Measurements from ENCODE around the gene PMFBP1.
A peak's percentile ranks its signal among the peaks of the same experiment; 100 is the strongest.

The PMFBP1 gene, protein sequence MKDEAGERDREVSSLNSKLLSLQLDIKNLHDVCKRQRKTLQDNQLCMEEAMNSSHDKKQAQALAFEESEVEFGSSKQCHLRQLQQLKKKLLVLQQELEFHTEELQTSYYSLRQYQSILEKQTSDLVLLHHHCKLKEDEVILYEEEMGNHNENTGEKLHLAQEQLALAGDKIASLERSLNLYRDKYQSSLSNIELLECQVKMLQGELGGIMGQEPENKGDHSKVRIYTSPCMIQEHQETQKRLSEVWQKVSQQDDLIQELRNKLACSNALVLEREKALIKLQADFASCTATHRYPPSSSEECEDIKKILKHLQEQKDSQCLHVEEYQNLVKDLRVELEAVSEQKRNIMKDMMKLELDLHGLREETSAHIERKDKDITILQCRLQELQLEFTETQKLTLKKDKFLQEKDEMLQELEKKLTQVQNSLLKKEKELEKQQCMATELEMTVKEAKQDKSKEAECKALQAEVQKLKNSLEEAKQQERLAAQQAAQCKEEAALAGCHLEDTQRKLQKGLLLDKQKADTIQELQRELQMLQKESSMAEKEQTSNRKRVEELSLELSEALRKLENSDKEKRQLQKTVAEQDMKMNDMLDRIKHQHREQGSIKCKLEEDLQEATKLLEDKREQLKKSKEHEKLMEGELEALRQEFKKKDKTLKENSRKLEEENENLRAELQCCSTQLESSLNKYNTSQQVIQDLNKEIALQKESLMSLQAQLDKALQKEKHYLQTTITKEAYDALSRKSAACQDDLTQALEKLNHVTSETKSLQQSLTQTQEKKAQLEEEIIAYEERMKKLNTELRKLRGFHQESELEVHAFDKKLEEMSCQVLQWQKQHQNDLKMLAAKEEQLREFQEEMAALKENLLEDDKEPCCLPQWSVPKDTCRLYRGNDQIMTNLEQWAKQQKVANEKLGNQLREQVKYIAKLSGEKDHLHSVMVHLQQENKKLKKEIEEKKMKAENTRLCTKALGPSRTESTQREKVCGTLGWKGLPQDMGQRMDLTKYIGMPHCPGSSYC

DNA sequence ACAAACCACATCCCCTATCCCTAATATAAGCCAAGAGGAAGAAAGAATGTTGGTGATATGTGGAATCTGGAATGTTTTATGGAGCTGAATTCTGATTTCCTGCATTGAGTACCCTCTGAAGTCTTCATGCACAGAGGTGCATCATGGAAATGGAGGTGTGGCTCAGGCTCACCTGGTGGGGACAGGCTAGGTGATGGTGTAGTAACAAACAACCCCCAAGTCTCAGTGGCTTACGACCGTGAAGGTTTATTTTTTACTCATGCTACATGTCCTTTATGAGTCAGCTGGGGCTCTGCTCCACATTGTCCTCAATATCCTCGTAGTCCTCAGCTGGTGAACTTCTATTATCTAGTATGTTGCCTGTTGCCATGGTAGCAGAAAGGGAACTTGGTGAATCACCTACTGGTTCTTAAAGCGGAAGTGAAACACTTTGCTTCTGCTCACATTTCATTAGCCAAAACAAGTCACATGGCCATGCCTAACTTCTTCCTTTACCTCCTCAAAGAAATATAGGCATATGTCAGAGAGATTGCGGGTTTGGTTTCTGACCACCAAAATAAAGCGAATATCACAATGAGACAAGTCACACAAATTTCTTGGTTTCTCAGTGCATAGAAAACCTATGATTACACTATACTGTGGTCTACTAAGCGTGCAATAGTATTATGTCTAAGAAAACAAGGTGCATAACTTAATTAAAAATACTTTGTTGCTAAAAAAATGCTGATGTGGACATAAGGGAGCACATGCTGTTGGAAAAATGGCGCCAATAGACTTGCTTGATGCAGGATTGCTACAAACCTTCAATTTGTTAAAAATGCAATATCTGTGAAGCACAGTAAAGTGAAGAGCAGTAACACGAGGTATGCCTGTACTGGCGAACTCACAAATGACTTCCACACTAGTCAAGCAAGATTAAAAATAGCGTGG is at the start of gene PMFBP1:
TSS of gene PMFBP1 (minus strand) at position 51 of the 930 bp plus-strand sequence. CDS start 947 bp downstream, outside the sequence.
- peak; percentile 10 to 14 for DNase-seq (ENCODE audit: low read depth in 2 of 2)

DNA sequence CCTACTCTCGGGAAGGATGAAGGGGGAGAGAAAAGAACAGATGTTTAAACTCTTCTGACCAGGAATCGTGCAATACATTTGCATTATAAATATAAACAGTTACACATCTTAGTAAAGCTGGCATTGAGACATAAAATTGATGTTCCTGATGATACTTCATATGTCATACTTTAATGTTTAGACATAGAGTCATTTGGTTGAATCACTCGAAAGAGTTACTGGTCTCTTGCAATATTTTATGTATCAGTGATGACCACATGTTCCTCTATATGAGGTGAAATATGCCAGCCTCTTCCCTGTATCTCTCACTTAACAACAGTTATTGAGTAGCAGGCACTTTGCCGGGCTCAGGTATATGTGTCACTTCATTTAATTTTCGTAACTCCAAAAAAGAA is 49.7 kb upstream of the PMFBP1 start:
- peak in 1 of 2 experiments; percentile 7 for DNase-seq (ENCODE audit: low read depth in 2 of 2)

DNA sequence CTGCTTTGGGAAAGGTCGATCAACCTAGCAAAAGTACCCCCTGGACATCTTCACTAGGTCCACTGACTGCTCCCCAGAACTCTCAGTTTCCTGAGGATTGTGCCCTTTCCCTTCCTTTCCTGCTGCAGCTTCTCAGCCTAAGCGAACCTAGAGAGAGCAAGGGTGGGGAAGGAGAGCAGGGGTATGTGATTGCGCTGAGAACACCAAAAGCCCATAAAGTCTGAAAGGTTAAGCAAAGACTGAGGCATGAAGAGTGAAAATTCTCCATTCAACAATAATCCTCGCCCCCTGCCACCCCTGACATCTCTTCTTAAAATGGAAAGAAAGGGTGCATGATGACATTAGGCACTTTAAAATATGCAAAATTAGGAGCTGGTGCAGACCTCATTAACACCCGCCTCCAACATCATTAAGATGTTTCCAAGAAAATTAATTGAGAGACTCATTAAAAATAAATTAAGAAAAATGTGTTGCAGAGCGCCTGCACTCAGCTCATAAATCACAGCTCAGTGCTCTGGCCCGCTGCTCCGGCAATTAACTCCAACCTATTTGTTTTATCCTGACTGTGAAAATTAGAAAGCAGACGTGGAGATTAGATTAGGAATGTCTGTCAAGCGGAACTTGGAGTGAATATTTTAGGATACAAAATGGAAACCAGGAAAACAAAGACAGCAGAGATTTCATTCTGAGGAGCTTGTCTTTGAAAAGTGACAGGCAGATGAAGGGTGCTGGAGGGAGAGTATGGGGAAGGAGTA is 49.1 kb upstream of the PMFBP1 start:
- DNase-seq (ENCODE audit: low read depth in 2 of 2): no peak

DNA sequence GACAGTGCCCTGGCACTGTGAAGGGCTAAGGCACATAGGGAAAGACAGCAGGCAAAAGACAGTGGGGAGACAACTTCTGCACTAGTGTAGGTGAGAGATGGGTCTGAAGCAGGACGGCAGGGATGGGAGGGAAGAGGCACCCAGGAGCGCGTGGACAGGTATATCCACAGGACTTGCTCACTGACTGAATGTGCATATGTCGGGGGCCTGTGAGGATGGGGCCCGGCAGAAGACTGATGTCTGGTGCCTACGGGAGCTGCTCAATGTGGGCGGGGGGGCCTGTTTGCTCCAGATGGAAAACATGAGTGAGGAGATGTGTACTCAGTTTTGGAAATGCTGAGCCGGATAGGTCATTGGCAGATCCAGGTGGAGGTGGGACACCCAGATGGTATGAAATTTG is 47.3 kb upstream of the PMFBP1 start:
- DNase-seq (ENCODE audit: low read depth in 2 of 2): no peak

DNA sequence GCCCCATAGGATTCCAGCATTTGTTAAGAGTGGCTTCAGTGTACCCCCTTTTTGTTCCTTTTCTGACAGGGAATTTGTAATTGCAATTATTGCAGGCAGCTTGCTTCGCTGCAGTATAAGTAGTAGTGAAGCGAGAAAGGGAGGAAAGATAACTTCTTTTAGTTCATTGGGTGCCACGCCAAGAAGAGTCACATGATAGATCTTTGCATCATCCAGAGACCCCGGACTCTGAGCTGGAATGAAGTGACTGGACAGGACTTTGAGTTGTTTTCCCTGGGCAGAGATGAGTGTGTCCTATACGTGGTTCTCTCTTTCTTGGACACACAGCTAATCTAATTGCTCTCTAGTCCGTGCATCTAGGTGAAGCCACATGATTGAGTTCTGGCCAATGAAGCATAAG is 44.8 kb upstream of the PMFBP1 start:
- DNase-seq (ENCODE audit: low read depth in 2 of 2): no peak

DNA sequence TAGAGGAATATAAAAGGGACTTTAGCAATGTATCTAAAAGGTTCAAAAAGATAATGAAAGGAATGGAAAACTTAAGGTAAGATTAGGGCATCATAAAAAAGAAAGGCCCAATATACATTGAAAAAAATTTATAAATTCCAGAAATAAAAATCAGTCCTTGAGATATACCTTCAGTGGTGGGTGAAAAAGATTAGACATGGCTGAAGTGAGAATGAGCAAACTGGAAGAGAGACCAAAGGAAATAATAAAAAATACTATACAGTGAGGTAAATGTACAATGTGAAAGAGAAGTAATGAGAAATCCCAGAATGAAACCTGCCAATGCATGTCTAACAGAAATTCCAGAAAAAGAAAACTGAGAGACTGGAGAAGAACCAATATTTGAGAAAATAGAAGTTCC is 42.9 kb upstream of the PMFBP1 start:
- no peak for DNase-seq (ENCODE audit: low read depth in 2 of 2)

DNA sequence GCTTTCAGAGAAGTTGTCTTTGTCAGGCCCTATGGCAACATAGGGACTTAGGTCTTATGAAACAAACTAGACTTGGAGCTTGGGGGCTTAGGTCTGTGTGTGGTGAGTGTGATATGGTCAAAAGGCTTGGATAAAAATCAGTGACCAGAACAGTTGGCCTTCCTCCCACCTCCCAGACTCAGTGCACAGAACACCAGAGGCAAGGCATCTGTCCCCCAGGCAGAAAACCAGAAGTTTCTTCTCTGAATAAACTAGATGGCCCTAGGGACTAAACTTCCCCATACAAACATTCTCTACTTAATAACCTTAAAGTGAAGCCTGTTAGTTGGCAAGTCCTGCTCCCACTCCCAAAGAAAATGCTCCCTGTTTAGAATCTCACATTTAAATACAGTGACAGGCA is 39.2 kb upstream of the PMFBP1 start:
- no peak for DNase-seq (ENCODE audit: low read depth in 2 of 2)

DNA sequence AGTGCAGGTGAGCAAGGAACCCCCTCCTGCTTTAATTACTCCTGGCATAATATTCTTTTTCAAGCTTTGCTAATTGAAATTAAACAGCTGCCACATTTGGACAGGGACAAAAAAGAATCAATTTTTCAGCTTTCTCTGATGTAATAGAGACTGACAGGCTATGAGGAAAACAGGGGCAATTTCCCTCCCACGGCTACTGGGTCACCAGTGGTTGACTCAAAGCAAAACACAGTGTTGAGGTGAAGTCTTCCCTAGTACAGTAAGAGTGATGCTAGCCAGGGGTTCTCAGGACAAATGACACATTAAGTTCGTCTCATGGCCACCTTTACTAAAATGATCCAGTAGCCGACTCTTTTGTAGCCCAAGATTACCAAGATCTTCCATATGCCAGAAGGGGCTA is 38.6 kb upstream of the PMFBP1 start:
- no peak for DNase-seq (ENCODE audit: low read depth in 2 of 2)

DNA sequence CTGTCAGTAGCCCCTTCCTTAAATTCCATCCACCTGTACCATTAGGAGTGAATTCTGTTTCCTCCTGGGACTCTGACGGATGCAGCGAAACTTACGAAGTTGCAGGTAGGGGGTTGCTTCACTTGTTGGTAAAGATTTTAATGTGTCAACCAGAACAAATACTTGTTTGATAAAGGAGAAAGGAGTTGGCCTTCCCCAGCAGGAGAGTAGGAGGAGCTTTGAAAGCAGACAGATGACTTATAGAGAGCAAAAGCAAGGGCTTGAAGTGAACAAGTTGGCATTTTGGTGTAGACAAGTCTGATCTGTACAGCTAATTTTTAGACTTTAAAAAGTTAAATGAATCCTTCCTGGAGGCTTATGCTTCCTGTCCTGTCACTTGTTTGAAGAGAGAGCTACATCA is 38.1 kb upstream of the PMFBP1 start:
- no peak for DNase-seq (ENCODE audit: low read depth in 2 of 2)

DNA sequence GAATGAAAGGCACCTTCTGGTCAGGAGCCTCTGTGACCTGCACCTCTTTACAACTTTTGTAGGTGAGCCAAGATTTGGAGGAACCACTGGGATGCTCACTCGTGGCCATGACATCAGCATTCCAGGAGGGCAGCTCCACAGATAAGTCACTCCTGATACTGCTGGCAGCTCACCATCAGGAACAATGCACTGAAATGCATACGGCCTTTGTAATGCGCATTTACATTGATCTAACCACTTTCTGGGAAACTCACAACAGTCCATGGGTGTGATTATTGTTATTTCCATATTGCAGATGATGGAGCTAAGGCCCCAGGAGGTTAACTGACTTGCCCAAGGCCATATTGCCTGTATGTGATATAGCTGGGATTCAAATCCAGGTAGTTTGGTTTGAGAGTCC is 34.3 kb upstream of the PMFBP1 start:
- no peak for DNase-seq (ENCODE audit: low read depth in 2 of 2)

DNA sequence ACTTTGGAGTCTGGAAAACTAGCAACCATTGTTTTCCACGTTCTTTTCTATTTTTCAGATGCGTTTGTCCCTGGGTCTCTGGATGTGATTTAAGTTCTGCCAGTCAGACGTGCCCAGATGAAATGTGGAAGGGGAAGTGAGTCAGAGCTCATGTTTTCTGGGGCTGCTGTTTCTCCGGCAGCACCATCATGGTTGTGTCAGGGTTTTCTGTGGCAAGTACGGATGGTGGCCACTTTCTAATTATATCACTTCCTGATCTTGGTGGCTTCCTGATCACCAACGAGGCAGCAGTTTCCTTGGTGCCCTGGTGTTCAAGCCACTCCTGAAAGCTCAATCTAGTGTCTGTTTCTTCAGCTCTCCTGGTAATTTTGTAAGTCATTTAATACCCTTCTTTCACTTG is 31.4 kb upstream of the PMFBP1 start:
- DNase-seq (ENCODE audit: low read depth in 2 of 2): no peak

DNA sequence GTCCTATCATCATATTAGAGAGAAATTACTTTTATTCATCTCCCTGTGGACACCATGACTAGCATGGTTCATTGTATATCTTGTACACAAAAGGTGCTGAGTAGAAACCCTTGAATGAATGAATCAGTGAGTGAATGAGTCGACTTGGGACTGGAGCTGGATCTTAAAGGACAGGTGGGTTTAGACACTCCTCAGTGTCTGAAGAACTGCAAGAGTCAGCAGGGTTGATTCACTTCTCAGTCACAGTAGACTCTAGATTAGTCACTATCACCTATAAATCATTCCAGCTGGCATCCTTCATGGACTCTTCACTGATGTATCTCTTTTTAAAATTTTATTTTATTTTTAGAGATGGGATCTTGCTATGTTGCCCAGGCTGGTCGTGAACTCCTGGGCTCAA is 30.1 kb upstream of the PMFBP1 start:
- DNase-seq (ENCODE audit: low read depth in 2 of 2): no peak

DNA sequence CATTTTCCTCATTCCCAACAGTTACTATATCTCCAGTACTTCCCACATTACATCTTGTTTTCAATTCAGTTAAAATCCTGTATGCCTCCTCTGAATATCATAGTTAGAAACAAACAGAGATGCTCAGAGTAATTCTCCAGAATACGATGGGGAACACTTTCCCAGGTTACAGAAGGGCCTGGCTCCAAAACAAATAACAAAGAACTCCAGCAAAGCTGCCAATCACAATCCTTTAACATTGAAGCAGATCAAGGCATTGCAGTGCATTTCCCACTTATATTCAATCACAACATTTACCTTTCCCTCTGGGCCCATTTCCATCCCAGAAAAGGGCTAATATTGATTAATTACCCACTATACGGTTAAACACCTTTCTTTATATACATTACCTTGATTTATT is 29.4 kb upstream of the PMFBP1 start:
- no peak for DNase-seq (ENCODE audit: low read depth in 2 of 2)

DNA sequence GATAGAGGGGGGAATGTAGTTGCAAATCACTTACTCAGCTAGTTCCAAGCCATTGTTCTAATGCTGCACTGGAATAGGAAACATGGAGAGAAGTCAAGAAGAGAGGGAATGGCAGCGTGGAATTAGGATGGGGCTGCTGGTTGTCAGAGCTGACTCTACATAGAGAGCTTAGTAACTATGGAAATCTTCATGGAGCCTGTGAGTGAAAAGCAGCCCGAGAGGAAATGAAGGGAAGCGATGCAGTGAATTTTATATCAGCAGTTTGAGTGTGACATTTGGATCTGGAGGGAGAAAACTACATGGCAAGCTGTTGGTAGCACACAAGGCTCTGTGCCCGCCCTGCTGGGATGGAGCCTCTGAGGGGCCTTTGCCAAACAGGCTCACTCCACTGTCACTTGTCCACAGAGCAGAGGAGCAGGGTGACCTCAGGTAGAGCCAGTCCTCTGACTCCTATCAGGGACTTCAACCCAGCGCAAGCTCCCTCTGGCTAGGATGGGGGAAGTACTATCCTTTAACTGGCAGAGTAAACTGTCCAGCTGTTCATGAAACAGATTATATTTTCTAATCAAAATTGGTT is 27.9 kb upstream of the PMFBP1 start:
- DNase-seq (ENCODE audit: low read depth in 2 of 2): no peak

DNA sequence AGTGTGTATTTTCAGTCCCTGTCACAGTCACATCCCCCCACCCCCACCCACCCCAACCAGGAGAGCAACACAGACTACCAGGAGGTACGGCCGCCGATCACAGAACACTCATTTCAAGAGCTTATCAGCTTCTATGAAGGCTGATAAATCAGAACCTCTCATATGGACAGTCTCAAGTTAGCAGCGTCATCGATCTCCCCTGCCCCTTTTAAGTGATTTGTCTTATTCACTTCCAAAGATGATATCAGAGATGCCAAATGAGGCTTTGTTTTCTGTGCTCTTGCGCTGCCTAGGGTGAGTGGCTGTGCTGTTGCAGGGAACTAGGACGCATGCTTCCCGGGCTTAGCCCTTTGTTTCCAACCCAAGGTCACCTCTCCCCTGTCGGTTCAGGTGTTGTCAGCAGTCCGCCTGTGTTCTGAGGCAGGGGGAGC is 26.8 kb upstream of the PMFBP1 start:
- DNase-seq (ENCODE audit: low read depth in 2 of 2): no peak

DNA sequence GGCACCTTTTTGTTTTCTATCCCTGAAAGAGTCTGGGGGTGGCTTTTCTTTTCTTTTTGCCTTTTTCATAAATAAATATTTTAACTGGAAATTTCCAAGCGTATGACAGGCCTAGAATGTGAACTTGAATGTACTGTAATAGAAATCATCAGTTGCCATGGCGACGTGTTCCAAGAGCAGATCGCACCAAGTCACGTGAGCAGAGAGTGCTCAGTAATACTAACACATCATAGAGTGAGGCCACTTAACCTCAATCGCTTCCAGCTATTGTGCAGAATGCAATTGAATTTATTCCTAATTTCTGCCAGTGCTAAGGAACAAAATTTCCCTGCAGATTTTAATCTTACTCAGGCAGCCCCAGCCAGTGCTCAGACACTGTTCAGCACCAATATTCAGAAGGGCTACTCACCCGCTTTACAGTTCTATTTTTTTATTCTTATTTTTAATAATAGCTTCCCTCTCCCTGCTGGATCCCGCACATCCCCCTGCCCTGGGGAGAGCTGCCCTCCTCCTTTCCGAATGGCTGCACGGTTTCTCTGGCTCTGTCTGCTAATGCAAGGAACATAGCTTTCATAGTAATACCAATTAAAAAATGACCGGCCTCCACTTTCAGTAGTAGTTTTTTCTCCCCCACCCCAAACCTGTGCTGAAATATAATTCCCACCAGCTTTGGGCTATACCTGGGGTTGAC is 26.2 kb upstream of the PMFBP1 start:
- DNase-seq (ENCODE audit: low read depth in 2 of 2): peak; percentile 60 to 61

DNA sequence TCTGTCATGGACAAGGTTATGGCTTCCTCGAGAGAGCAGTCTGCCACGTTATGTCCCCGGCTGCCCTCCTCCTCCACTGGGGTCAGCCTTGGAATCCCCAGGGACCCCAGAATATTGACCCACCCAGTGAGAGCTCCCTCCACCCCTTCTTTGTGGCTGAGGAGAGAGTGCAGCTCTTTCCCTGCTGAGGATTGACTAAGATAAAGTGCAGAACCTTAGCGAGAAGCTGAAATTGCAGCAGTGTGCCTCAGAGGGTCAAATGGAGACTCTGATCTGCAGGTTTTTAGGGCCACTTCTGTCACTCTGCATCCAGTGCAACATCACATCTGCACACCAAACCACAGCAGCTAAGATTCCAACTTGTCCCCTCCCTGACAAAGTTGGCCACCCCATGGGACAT is 25.6 kb upstream of the PMFBP1 start:
- no peak for DNase-seq (ENCODE audit: low read depth in 2 of 2)

DNA sequence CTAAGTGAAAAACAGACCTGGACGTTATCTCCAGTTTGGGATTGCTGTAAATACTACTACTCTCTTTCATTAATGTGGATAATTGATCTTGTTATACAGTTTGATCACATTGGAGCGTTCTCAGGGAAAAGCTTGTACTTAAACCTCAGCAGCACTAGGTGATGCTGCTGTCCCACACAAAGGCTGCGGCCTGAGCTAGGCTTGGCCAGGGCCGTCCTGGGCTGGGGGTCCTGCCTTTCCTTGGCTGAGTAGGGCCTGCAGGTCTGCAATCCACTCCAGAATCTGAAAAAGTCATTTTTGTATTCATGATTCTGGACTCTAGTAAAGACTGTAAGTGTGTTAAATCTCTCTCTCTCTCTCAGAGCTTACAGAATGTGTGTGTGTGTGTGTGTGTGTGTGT is 23.7 kb upstream of the PMFBP1 start:
- no peak for DNase-seq (ENCODE audit: low read depth in 2 of 2)

DNA sequence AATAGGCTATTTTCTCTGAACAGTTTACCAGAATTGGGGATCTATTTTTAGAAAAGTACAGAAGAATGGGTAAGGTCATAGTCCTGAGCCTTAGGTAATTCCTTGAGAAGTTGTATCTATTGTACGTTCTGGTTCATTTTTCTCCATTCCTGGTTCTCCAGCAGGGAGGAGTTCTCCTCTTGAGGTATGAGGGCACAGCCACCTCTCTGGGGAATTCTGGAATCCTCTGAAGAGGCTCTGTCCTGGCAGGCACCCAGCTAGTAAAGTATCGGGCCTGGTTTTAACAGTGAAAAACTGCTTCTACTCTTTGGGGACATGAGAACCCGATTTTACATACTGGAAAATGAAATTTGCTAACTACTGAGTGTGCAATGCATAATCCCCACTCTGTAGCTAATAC is 19.6 kb upstream of the PMFBP1 start:
- DNase-seq (ENCODE audit: low read depth in 2 of 2): no peak

DNA sequence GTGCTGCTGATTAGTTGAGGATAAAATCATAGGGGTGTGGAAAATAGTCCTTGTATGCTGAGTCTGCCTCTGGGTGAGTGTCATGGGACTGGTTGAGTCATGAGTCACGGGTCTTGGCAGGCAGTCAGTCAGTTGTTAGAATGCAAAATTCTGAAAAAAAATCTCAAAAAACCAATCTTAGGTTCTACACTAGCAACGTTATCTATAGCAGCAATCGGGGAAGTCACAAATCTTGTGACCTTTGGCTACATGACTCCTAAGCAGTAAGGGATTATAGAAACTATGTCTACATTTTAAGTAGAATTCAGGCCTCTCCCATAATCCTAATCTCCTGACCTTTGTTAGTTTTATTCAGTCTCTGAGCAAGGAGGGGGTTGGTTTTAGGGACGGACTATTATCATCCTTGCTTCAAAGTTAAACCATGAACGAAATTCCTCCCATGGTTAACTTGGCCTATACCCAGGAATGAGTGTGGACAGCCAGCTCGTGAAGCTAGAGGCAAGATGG is 18.0 kb upstream of the PMFBP1 start:
- peak in 1 of 2 experiments; percentile 4 for DNase-seq (ENCODE audit: low read depth in 2 of 2)

Measured in fibroblast of skin of left quadriceps (primary cell).